Neural cell (in vitro differentiated cells): ENCODE results near the gene MUSK. TPM values are rescaled to one million over a fixed set of nuclear protein-coding genes. Genes with fewer than 3 reads are reported as not detected.

ENCODE experiments used
- H2AFZ ChIP-seq: fragments of 200-600, 300-800 bp; sonication (generic), shearing (Covaris generic); 2 replicates; pipeline ENCODE4 v1.6.0; 2014; ENCODE audit warnings: low read depth, mild to moderate bottlenecking, antibody characterized with exemption, low read length, moderate library complexity
- H3F3A ChIP-seq: fragments of 200-600 bp; shearing (Covaris generic); 2 replicates; pipeline ENCODE4 v1.6.1; 2016; ENCODE audit warnings: mild to moderate bottlenecking, moderate library complexity, mixed read lengths, antibody characterized with exemption, low read length; ENCODE audit not compliant: insufficient read depth, poor library complexity, severe bottlenecking
- H3K27ac ChIP-seq: fragments of 200-600, 300-800 bp; sonication (generic), shearing (Covaris generic); 2 replicates; pipeline ENCODE4 v1.5.1; 2014; ENCODE audit warnings: mild to moderate bottlenecking, low read length, moderate library complexity
- H3K27me3 ChIP-seq: fragments of 300-800, 200-600 bp; sonication (generic), shearing (Covaris generic); 2 replicates; pipeline ENCODE4 v1.6.0; 2014; ENCODE audit warnings: mild to moderate bottlenecking, low read depth, low read length, moderate library complexity; ENCODE audit not compliant: insufficient read depth
- H3K36me3 ChIP-seq: fragments of 300-800, 200-600 bp; sonication (generic), shearing (Covaris generic); 2 replicates; pipeline ENCODE4 v1.5.1; 2014; ENCODE audit warnings: mild to moderate bottlenecking, antibody characterized with exemption, low read length, moderate library complexity; ENCODE audit not compliant: insufficient read depth
- H3K4me2 ChIP-seq: fragments of 300-800, 200-600 bp; sonication (generic), shearing (Covaris generic); 2 replicates; pipeline ENCODE4 v1.6.0; 2014; ENCODE audit warnings: mild to moderate bottlenecking, low read length
- H3K4me3 ChIP-seq: fragments of 300-800, 200-600 bp; sonication (generic), shearing (Covaris generic); 2 replicates; pipeline ENCODE4 v1.5.1; 2014; ENCODE audit warnings: mild to moderate bottlenecking, low read length, moderate library complexity
- H3K79me2 ChIP-seq: fragments of 200-600 bp; shearing (Covaris generic); replicated peaks from 2 replicates; pipeline ENCODE4 v1.6.0; 2014; ENCODE audit warnings: mild to moderate bottlenecking, low read length, moderate library complexity; ENCODE audit not compliant: insufficient read depth
- H3K9ac ChIP-seq: fragments of 300-800, 200-600 bp; sonication (generic), shearing (Covaris generic); 2 replicates; pipeline ENCODE4 v1.6.1; 2016; ENCODE audit warnings: mild to moderate bottlenecking, low read length, mixed read lengths
- H3K9me2 ChIP-seq: fragments of 200-600 bp; shearing (Covaris generic); 2 replicates; pipeline ENCODE4 v1.6.1; 2016; ENCODE audit warnings: mild to moderate bottlenecking, low read length, mixed read lengths; ENCODE audit not compliant: insufficient read depth
- H3K9me3 ChIP-seq: fragments of 200-600, 300-800 bp; sonication (generic), shearing (Covaris generic); 2 replicates; pipeline ENCODE4 v1.6.1; 2016; ENCODE audit warnings: mild to moderate bottlenecking, mixed run types, low read length, moderate library complexity, mixed read lengths
- H4K20me1 ChIP-seq: fragments of 200-600 bp; shearing (Covaris generic); 2 replicates; pipeline ENCODE4 v1.6.1; 2016; ENCODE audit warnings: mild to moderate bottlenecking, mixed run types; ENCODE audit not compliant: insufficient read depth
- EP300 ChIP-seq: fragments of 450-650 bp; conservative IDR thresholded peaks from 2 replicates; pipeline ENCODE4 v1.6.1; 2014; ENCODE audit warnings: antibody characterized with exemption, mild to moderate bottlenecking, moderate library complexity; ENCODE audit not compliant: poor library complexity, severe bottlenecking
- EZH2 ChIP-seq: fragments of 200-600, 300-800 bp; shearing (Covaris generic), sonication (generic); IDR thresholded peaks from 2 replicates; pipeline ENCODE4 v1.6.1; 2014; ENCODE audit warnings: antibody characterized with exemption, low read length, borderline replicate concordance, mild to moderate bottlenecking; ENCODE audit not compliant: insufficient read depth, poor library complexity, severe bottlenecking
- MXI1 ChIP-seq: fragments of 450-650 bp; conservative IDR thresholded peaks from 2 replicates; pipeline ENCODE4 v1.6.1; 2014; ENCODE audit warnings: antibody characterized with exemption, mild to moderate bottlenecking; ENCODE audit not compliant: poor library complexity, severe bottlenecking
- POLR2AphosphoS5 ChIP-seq: IDR thresholded peaks from 2 replicates; pipeline ENCODE4 v1.6.1; 2012
- RAD21 ChIP-seq: fragments of 450-650 bp; conservative IDR thresholded peaks from 2 replicates; pipeline ENCODE4 v1.6.1; 2014; ENCODE audit warnings: antibody characterized with exemption, mild to moderate bottlenecking, moderate library complexity
- SMC3 ChIP-seq: fragments of 450-650 bp; conservative IDR thresholded peaks from 2 replicates; pipeline ENCODE4 v1.6.1; 2014; ENCODE audit warnings: antibody characterized with exemption, mild to moderate bottlenecking, moderate library complexity; ENCODE audit not compliant: poor library complexity
- TAF1 ChIP-seq: IDR thresholded peaks from 2 replicates; pipeline ENCODE4 v1.6.1; 2012; ENCODE audit warnings: low read depth
- polyA plus RNA-seq: library from polyadenylated mRNA; depleted of rRNA; stranded (reverse); fragments of >200 nt; gene quantifications from 2 replicates; pipeline ENCODE4 v1.2.3, GENCODE V29; 2014
- TF ChIP-seq, protein P1 (sequence below): fragments of 450-650 bp; IDR thresholded peaks from 2 replicates; pipeline ENCODE4 v1.5.1; 2014; ENCODE audit warnings: antibody characterized with exemption, mild to moderate bottlenecking, moderate library complexity; ENCODE audit not compliant: poor library complexity, severe bottlenecking
- TF ChIP-seq, protein P2 (sequence below): IDR thresholded peaks from 2 replicates; pipeline ENCODE4 v1.6.1; 2012; ENCODE audit warnings: borderline replicate concordance

MUSK gene
- polyA plus RNA-seq, 1 donor from 2014 or later = not detected

DNA sequence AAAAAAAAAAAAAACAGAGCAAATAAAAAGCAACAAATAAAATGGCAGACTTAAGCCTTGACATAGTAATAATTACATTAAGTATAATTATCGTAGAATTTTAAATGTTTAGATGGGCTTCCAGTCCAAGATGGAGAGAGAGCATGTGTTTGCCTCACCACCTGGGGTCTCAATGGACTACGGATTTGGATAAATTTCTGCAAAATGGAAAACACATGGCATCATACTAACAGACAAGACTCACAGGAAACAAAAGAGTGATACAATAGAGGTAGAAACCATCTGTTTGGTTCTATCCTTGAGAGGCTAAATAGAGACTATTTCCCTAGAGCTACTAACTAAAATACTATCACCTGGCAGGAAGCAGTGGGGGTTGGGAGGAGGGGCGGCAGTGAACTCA, 144.3 kb downstream of the MUSK start:
- Histone ChIP-seq H4K20me1 (no peaks in the 10 kb centered on the region), H3K4me2 (no peak overlapping the region), H3K9ac (no peak overlapping the region), H3F3A (no peaks in the 10 kb centered on the region), H3K4me3 (no peak overlapping the region), H3K36me3 (no peaks in the 10 kb centered on the region), H3K27ac (no peak overlapping the region), H2AFZ (no peak overlapping the region), H3K9me3 (no peaks in the 10 kb centered on the region), H3K9me2 (no peaks in the 10 kb centered on the region), H3K27me3 (no peaks in the 10 kb centered on the region), H3K79me2 (no peaks in the 10 kb centered on the region)
- TF ChIP-seq EZH2 = no peak

DNA sequence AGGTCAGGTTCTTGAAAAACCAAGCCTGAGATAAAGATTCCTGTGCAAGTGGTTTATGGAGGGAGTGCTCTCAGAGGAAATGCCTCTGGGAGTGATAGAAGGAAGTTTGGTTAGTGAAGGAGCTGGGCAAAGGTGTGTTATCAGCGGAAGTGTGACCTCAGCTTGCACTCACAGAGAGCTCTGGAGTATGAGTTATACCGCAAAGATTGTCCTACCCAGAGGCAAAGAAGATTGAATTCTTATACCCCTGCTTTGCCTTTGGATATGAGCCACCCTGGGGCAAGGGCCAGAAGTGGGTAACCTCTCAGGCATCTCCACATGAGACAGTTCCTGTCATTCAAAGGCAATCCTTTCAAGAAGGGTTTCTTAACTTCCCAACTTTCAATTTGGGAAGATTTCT, 145.6 kb downstream of the MUSK start:
- Histone ChIP-seq H3K4me2 (no peak overlapping the region), H4K20me1 (no peaks in the 10 kb centered on the region), H3K9ac (no peak overlapping the region), H3K9me2 (no peaks in the 10 kb centered on the region), H3K27ac (no peak overlapping the region), H3K79me2 (no peaks in the 10 kb centered on the region), H3K36me3 (no peaks in the 10 kb centered on the region), H3K4me3 (no peak overlapping the region), H3K9me3 (no peaks in the 10 kb centered on the region), H2AFZ (no peak overlapping the region), H3K27me3 (no peaks in the 10 kb centered on the region), H3F3A (no peaks in the 10 kb centered on the region)
- TF ChIP-seq MXI1 = no peak
- TF ChIP-seq POLR2AphosphoS5 = no peak
- TF ChIP-seq, protein P1, sequence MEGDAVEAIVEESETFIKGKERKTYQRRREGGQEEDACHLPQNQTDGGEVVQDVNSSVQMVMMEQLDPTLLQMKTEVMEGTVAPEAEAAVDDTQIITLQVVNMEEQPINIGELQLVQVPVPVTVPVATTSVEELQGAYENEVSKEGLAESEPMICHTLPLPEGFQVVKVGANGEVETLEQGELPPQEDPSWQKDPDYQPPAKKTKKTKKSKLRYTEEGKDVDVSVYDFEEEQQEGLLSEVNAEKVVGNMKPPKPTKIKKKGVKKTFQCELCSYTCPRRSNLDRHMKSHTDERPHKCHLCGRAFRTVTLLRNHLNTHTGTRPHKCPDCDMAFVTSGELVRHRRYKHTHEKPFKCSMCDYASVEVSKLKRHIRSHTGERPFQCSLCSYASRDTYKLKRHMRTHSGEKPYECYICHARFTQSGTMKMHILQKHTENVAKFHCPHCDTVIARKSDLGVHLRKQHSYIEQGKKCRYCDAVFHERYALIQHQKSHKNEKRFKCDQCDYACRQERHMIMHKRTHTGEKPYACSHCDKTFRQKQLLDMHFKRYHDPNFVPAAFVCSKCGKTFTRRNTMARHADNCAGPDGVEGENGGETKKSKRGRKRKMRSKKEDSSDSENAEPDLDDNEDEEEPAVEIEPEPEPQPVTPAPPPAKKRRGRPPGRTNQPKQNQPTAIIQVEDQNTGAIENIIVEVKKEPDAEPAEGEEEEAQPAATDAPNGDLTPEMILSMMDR = no peak
- TF ChIP-seq EZH2 = no peak
- no peak for TF ChIP-seq SMC3
- no peak for TF ChIP-seq RAD21
- no peak for TF ChIP-seq TAF1
- TF ChIP-seq EP300 = no peak
- TF ChIP-seq, protein P2, sequence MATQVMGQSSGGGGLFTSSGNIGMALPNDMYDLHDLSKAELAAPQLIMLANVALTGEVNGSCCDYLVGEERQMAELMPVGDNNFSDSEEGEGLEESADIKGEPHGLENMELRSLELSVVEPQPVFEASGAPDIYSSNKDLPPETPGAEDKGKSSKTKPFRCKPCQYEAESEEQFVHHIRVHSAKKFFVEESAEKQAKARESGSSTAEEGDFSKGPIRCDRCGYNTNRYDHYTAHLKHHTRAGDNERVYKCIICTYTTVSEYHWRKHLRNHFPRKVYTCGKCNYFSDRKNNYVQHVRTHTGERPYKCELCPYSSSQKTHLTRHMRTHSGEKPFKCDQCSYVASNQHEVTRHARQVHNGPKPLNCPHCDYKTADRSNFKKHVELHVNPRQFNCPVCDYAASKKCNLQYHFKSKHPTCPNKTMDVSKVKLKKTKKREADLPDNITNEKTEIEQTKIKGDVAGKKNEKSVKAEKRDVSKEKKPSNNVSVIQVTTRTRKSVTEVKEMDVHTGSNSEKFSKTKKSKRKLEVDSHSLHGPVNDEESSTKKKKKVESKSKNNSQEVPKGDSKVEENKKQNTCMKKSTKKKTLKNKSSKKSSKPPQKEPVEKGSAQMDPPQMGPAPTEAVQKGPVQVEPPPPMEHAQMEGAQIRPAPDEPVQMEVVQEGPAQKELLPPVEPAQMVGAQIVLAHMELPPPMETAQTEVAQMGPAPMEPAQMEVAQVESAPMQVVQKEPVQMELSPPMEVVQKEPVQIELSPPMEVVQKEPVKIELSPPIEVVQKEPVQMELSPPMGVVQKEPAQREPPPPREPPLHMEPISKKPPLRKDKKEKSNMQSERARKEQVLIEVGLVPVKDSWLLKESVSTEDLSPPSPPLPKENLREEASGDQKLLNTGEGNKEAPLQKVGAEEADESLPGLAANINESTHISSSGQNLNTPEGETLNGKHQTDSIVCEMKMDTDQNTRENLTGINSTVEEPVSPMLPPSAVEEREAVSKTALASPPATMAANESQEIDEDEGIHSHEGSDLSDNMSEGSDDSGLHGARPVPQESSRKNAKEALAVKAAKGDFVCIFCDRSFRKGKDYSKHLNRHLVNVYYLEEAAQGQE = no peak

DNA sequence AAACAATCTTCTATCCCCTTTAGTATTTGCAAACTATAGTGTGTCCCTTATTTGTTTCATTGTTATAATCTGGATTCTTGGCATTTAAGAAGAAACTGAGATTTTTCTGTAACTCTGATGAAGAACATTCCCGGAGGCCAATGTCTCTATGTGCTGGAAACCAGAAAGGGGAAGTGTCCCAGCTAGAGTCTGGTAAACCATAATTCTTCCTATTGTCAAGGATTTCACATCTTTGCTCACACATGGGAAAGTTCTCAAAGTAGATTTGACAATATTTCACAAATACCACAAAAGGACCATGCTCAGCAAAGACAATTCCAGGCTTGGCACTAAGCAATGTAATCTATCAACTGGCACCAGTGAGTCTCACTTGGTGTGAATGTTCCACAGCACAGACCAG, 146.8 kb downstream of the MUSK start:
- Histone ChIP-seq H3K27ac (no peak overlapping the region), H3K9me3 (no peaks in the 10 kb centered on the region), H3K4me3 (no peak overlapping the region), H3K9ac (no peak overlapping the region), H3K79me2 (no peaks in the 10 kb centered on the region), H3K9me2 (no peaks in the 10 kb centered on the region), H3K36me3 (no peaks in the 10 kb centered on the region), H2AFZ (no peak overlapping the region), H3K27me3 (no peaks in the 10 kb centered on the region), H3F3A (no peaks in the 10 kb centered on the region), H4K20me1 (no peaks in the 10 kb centered on the region), H3K4me2 (no peak overlapping the region)
- no peak for TF ChIP-seq EZH2
- TF ChIP-seq POLR2AphosphoS5 = no peak
- TF ChIP-seq SMC3 = no peak
- no peak for TF ChIP-seq RAD21
- TF ChIP-seq EP300 = no peak
- TF ChIP-seq, protein P2 = no peak
- TF ChIP-seq, protein P1 = no peak
- no peak for TF ChIP-seq TAF1
- no peak for TF ChIP-seq MXI1
